GM12892 (cell line): ENCODE results near the gene ARL8A.
"Not testable (repeated sequence)": the region's sequence is repeated elsewhere in the genome, so short reads cannot be mapped to it uniquely, and the experiment has no call there.

Experiments used
- DNase-seq: peaks from one replicate; pipeline ENCODE4 v3.0.0; 2011; ENCODE audit not compliant: insufficient read length
- FAIRE-seq: peaks from 2 replicates; lab custom pipeline; 2011; peaks lifted over from hg19 to GRCh38; lab: Jason Lieb, UNC
- POLR2A ChIP-seq: IDR thresholded peaks from 2 replicates; pipeline ENCODE4 v1.6.1; 2011; ENCODE audit warnings: low read depth, low read length, control low read depth
- POLR2AphosphoS5 ChIP-seq: IDR thresholded peaks from 2 replicates; pipeline ENCODE4 v1.6.1; 2011; ENCODE audit warnings: low read depth, low read length, control low read depth
- TAF1 ChIP-seq: IDR thresholded peaks from 2 replicates; pipeline ENCODE4 v1.6.1; 2011; ENCODE audit warnings: low read depth, mild to moderate bottlenecking, control low read depth, low read length, borderline replicate concordance

ARL8A gene

DNA sequence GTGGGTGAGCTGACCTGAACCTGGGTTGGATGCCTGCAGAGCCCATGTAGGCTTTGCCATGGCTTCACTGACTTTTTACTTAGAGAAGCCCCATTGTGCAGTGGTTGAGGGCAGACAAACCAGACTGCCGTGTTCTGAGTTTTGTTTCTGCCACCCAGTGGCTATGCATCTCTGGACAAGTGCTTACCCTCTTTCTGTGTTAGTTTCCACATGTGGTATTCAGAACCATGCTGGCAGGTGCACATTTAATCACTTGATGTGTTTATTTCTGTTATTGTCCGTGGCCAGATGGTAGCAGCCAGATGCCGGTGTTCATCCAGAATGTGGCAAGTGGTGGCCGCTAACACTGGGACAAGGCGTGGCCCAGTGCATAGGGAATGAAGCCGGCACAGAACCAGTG lies 26.2 kb upstream of the ARL8A start:
- TF ChIP-seq POLR2A (no peak), TAF1 (no peak), POLR2AphosphoS5 (no peak)
- FAIRE-seq: no peak
- DNase-seq: no peak

DNA sequence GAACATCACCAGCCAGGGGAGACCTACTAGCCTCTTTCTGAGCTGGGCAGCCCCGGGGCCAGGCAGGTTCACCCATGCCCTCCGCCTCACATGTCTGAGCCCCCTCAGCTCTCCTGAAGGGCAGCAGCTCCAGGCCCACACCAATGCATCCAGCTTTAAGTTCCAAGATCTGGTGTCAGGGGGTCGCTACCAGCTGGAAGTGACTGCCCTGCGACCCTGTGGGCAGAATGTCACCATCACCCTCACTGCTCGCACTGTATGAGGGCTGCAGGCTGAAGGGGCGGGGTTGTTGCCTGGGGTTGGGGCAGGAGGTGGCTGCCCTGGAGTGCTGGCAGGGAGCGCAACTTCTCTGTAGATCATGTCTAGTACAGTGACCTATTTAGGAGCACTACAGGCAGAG lies 24.3 kb upstream of the ARL8A start:
- TF ChIP-seq POLR2A (no peak), POLR2AphosphoS5 (no peak), TAF1 (no peak)
- DNase-seq: no peak
- FAIRE-seq: no peak

DNA sequence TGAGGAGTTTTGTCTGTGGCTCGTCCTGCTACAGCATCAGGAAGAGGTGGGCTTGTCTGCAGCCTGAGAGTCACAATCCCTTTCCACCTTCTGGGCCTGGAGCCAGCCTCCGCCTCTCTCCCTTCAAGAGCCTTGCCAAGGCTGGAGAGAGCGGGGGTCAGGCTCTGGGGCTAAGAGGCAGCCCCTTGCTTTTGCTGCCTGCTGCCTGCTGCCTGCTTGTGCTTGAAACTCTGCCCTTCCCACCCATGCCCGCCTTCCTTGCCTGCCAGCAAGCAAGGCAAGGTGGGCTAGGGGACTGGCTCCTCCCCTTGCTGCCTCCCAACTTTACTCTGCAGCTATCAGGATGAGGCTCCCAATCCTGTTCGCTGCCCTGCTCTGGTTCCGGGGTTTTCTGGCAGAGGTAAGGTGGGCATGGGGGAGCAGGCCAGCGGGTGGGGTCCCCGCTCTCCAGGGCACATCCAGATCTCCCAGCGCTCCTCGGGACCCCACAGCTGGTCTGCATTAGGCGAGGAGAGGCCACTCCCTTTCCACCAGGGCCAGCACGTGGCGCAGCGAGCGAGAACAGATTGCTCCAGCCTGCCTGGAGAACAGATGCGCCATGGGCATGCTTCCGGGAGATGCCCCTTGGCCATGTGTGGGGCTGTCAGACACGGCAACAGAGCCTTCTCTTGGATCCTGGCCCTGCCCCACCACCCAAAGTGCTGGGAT lies 23.3 kb upstream of the ARL8A start:
- DNase-seq (no peak), FAIRE-seq (no peak)
- TF ChIP-seq POLR2A (no peak), POLR2AphosphoS5 (no peak), TAF1 (no peak)

DNA sequence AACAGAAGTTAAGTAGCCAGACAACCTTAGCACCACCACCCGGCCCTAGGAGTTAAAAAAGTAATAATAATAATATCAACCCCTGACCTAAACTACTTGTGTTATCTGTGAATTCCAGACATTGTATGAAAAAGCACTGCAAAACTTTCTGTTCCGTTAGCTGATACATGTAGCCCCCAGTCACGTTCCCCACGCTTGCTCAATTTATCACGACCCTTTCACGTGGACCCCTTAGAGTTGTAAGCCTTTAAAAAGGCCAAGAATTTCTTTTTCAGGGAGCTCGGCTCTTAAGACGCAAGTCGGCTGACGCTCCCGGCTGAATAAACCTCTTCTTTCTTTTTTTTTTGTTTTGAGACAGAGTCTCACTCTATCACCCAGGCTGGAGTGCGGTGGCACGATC lies 22.5 kb upstream of the ARL8A start:
- DNase-seq, FAIRE-seq: not testable (repeated sequence)

DNA sequence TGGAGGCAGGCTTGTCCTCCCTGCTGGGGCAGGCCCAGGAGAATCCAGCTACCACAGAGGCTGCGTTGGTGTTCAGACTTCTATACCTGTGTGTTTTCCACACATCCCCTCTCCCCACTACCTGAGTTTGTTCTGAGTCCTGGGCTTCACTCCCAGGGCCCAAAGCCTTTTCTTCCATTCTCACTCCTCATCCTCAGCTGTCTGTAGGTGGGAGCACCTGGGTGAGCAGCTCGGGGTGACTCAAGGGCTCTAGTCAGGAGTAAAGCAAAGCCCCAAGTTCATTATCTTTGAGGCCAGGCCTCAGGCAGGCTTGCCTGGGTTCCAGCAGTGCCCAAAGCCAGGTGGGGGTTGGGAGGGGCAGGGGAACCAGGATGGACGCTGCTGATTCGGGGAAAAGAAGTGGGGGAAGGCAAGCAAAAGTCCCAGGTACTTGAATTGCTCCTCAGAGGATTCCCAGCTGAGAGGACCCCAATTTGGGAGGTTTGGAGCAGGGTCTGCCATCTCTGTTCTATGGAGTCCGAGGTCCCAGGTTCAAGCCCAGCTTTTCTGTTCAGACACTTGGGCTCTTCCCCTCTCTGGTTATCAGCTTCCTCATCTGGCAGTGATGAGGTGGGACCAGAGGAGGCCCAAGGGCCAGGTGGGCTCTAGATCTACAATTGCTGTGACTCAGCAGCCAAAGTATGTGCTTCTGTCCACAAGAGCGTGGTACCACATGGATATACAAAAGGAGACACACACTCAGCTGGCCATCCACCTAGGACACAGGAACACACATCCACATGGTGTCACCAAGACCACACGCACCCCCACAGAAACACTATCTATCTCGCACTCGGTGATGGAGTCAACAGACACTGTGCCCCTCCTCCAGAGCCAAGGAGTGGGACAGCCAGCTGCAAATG lies 21.7 kb upstream of the ARL8A start:
- no peak for FAIRE-seq
- no peak for DNase-seq
- no peak for TF ChIP-seq POLR2AphosphoS5
- no peak for TF ChIP-seq TAF1
- no peak for TF ChIP-seq POLR2A

DNA sequence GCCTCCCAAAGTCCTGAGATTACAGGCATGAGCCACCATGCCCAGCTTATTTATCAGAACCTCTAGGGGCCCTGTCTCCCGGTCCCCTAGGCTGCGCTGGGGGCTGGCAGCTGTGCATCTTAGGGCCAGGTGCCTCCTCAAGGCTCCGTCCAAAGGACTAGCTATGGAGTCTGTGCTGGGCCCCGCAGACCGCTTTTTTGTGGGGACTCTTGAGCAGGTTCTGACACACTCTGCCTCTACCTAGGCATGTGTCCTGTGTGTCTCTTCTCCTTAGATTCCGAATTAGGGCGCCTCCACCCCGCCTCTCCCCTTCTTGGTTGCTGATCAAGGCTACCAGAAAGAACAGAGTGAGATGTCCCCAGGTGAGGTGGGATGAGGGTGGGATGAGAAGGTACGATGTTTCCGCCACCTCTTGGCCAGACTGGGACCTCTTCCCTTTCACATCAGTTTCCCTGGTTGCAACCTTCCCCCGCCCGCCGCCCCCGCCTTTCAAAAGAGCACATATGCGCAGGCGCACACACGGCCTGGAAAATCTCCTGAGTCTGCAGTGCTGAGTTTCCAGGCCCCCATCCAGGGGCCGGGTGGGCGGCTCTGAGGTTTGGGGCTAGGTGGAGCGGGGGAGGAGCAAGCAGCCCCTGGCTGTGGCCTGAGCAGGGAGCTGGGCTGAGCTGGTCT lies 20.9 kb upstream of the ARL8A start:
- FAIRE-seq (no peak), DNase-seq (no peak)
- TF ChIP-seq POLR2A (no peak), TAF1 (no peak)

DNA sequence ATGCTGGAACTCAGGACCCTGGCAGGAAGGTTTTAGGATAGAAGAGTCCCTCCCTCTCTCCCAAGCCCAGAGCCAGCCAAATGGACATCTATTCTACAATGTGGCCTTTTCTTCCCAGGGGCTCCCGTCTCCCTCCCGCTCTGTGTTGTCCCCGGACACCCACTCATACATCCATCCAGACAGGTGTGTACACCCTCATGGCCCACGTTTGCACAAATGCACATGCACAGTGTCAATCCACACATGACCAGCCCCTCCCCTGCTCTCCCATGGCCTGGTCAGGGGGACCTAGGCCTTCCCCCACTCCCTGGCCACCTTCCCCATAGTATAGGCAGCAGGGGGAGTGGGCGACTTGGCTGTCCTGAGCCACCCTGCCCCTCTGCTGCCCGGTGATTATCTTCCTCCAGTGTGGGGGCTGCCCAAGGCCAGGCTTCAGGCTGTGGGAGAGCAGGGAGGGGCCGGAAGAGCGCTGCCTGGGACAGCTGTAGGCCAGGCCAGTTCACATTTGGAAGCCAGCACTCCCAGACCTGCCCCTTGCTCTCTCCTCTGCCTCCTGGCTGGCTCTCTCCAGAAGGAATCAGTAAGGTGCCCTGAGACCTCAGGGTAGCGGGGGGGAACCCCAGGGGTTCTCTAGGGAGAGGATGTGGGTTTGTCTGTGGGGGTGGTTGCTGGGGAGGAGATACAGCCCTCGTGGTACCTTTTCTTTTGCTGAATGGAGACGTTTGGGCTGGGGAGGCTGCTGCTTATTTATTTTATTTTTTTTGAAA lies 19.9 kb upstream of the ARL8A start:
- no peak for TF ChIP-seq POLR2AphosphoS5
- FAIRE-seq: peak; percentile 42
- DNase-seq: peak; percentile 74

DNA sequence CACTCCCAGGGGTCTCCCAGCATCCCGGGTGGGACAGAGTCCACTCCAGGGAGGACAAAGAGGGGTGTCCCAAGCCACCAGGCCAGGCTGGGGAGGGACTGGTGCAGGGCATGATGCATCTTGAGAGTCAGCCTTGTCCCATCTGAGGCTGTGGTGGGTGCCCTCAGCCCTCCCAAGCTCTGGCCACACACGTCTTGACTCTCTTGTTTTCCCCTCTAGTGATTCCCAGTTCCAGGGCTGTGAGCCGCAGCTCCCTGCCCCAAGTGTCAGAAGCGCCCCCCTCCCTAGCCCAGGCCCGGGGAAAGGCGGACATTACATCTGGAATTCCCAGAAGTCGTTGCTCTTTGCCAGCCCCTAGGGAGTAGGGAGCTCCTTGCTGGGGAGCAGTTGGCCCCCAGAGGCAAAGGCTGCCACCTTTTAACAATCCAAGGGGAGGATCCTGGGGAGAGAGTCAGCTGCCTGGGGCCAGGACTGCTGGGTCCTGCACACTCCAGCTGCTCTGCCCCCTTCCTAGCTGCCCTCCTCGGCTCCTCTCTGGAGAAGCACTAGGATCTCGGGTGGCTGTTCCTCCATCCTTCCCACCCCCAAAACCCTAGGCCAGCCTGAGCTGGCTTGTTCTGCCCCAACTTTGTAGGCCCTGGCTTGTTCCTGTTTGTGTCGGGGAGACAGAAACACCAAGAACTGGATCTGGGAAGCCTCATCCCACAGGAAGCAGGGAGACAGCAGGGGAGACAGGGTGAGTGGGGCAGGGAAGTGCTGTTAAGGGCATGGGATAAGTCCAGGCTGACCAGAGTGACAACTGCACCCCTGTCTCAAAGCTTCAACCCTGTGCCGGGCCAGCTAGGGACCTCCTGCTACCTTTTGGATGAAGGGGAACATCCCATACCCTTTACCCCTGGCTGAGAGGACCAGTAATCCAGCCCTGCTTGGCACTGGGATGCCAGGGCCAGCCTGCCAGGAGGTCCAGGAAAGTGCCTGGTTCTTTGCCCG lies 19.0 kb upstream of the ARL8A start:
- DNase-seq: no peak
- no peak for TF ChIP-seq POLR2AphosphoS5
- TF ChIP-seq TAF1: no peak
- TF ChIP-seq POLR2A: no peak
- peak; percentile 27 for FAIRE-seq

DNA sequence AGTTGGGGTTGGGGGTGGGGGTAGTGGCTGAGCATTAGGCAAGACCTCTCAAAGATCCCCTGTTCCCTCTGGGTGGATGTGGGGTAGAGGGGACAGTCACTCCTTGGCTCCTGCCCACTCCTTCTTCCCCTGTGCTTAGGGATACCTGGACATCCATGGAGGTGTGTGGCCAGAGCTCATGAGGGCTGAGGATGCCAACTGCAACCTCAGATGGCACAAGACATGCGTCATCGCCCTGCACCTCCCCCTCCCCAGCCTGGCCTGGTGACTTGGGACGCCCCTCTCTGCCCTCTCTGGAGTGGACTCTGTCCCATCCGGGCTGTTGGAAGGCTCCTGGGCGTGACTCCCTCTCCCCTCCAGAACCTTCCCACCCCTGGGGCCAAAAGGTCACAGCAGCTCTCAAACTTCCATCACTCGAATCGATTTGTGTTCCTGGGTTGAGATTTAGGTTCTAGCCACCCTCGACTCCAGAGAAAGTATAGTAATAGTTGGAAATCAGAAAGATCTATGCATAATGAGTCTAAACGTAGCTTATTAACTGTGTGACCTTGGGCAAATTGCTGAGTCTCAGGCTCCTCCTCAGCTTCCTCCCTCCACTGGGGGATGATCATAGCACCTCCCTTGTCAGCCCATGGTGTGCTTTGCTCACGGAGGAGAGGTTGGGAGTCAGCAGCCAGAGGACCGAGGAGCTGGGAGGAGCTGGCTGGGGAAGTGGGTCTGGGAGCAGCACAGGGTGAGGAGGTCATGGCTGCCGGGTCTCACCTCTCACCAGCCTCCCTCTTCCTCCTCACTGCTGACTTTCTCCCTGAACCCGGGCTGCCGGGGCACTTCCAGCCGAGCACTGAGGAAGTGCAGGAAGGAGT lies 18.1 kb upstream of the ARL8A start:
- no peak for TF ChIP-seq POLR2A
- TF ChIP-seq POLR2AphosphoS5: no peak
- no peak for TF ChIP-seq TAF1
- DNase-seq: no peak
- FAIRE-seq: peak; percentile 24

DNA sequence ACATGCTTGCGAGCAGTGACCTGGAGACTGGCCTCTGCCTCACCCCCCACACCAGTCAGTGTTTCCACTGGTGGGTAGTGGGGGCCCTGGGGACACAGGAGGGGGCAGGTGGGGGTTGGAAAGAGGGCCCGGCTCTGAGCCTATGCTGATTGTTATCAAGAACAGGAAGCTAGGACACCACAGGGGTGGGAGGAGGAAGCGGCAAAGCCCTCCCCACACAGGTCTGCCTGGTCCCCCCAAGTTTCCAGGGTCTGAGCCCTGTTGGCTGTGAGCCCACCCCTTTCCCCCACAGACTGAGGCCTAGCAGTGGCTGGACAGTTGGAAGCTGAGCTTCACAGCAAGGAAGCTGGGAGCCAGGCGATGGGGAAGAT lies 17.5 kb upstream of the ARL8A start:
- no peak for DNase-seq
- TF ChIP-seq TAF1 (no peak), POLR2A (no peak), POLR2AphosphoS5 (no peak)
- FAIRE-seq: no peak
